Breast epithelium (tissue), 4 donors: ENCODE results near the gene NEK6. TPM values are rescaled to one million over a fixed set of nuclear protein-coding genes. Genes with fewer than 3 reads are reported as not detected.

Source experiments
- DNase-seq, 2 donors: peaks; one replicate each; pipeline ENCODE4 v3.0.0-alpha.2; 2019; ENCODE audit warnings: low spot score in 2 of 2
- H3K27ac ChIP-seq, 2 donors: fragments of 200-600 bp; sonication (generic) in 1 of 2; one replicate each; pipeline ENCODE4 v1.5.1; 2016 to 2019; ENCODE audit warnings: mild to moderate bottlenecking in 1 of 2
- H3K27me3 ChIP-seq, 2 donors: fragments of 200-600 bp; sonication (generic) in 1 of 2; one replicate each; pipeline versions ENCODE4 v1.5.1 to v1.6.0; 2017 to 2019; ENCODE audit warnings: control low read depth in 1 of 2, mild to moderate bottlenecking in 1 of 2
- H3K36me3 ChIP-seq: fragments of 200-600 bp; one replicate; pipeline ENCODE4 v1.5.1; 2019
- H3K4me1 ChIP-seq, 2 donors: fragments of 200-600 bp; sonication (generic); one replicate each; pipeline ENCODE4 v1.5.1; 2016 to 2019; ENCODE audit warnings: control low read depth in 1 of 2
- H3K4me3 ChIP-seq, 3 donors: fragments of 200-600 bp; sonication (generic); 1 replicate in 2 of 3; 2 replicates in 1 of 3; pipeline ENCODE4 v1.5.1; 2016 to 2019; ENCODE audit warnings: mild to moderate bottlenecking in 3 of 3, moderate library complexity in 2 of 3
- H3K9me3 ChIP-seq, 2 donors: fragments of 200-600 bp; sonication (generic) in 1 of 2; one replicate each; pipeline ENCODE4 v1.5.1; 2016 to 2019; ENCODE audit warnings: control low read depth in 1 of 2
- CTCF ChIP-seq, 3 donors: fragments of 450-650 bp; IDR thresholded peaks; one replicate each; pipeline ENCODE4 v1.5.1; 2016 to 2017; ENCODE audit warnings: antibody characterized with exemption in 3 of 3, mild to moderate bottlenecking in 3 of 3, moderate library complexity in 3 of 3
- POLR2A ChIP-seq: fragments of 450-650 bp; IDR thresholded peaks from one replicate; pipeline ENCODE4 v1.6.1; 2016; ENCODE audit warnings: antibody characterized with exemption, mild to moderate bottlenecking, moderate library complexity
- POLR2AphosphoS5 ChIP-seq, 3 donors: sonication (generic); formaldehyde crosslinking; IDR thresholded peaks; one replicate each; pipeline ENCODE4 v1.6.1; 2017; ENCODE audit warnings: antibody characterized with exemption in 3 of 3
- intact Hi-C: fragments of 100-400 bp; cut with DNase I; formaldehyde crosslinking; loops from one replicate; pipeline ENCODE4 v1.15.1; 2023; ENCODE audit warnings: low total_unique reads
- total RNA-seq, 3 donors: library from RNA; depleted of rRNA; stranded (reverse); fragments of >200 nt; gene quantifications; one replicate each; pipeline ENCODE4 v1.1.0, GENCODE V29; 2016

The NEK6 gene
- total RNA-seq, 3 donors from 2014 or later: 17.8 to 31.5 (median 22.2) TPM

- Histone ChIP-seq H3K27ac (no peak overlapping the region), H3K4me3 (no peak overlapping the region), H3K4me1 (no peaks in the 10 kb centered on the region), H3K9me3 (no peaks in the 10 kb centered on the region), H3K27me3 (no peaks in the 10 kb centered on the region), H3K36me3 (peaks cover 4% of the 10 kb centered on the region)
- intact Hi-C loops: no loop called here
- DNase-seq: no peak
- TF ChIP-seq CTCF (IDR thresholded peaks at IDR 0.05) (no peak), POLR2AphosphoS5 (IDR thresholded peaks at IDR 0.05) (no peak), POLR2A (no peak)
These were observed 72.4 kb downstream of the NEK6 start for GRCh38 chr9:124330011-124330697.

GRCh38 chr9:124331580-124331979, 73.8 kb downstream of the NEK6 start:
- Histone ChIP-seq H3K36me3 (peaks cover 4% of the 10 kb centered on the region), H3K4me3 (no peak overlapping the region), H3K9me3 (peaks cover 0 to 2% of the 10 kb centered on the region in 2 donors), H3K27ac (no peak overlapping the region), H3K4me1 (no peaks in the 10 kb centered on the region), H3K27me3 (no peaks in the 10 kb centered on the region)
- no peak for DNase-seq
- intact Hi-C loops: no loop called here
- TF ChIP-seq CTCF (IDR thresholded peaks at IDR 0.05) (no peak), POLR2A (no peak), POLR2AphosphoS5 (IDR thresholded peaks at IDR 0.05) (no peak)

GRCh38 chr9:124332361-124333202, 74.8 kb downstream of the NEK6 start:
- peaks cover 4 to 11% of the 10 kb centered on the region in 2 donors for H3K9me3 ChIP-seq
- no peak overlapping the region for H3K27ac ChIP-seq
- H3K36me3 ChIP-seq: peaks cover 4% of the 10 kb centered on the region
- intact Hi-C loops: no loop called here
- no peaks in the 10 kb centered on the region for H3K27me3 ChIP-seq
- H3K4me1 ChIP-seq: no peaks in the 10 kb centered on the region
- TF ChIP-seq POLR2A: no peak
- no peak for TF ChIP-seq POLR2AphosphoS5 (IDR thresholded peaks at IDR 0.05)
- no peak for TF ChIP-seq CTCF (IDR thresholded peaks at IDR 0.05)
- no peak for DNase-seq
- H3K4me3 ChIP-seq: no peak overlapping the region

GRCh38 chr9:124333203-124333579, 75.4 kb downstream of the NEK6 start:
- intact Hi-C loops: no loop called here
- Histone ChIP-seq H3K4me3 (no peak overlapping the region), H3K27ac (no peak overlapping the region), H3K9me3 (peaks cover 5 to 11% of the 10 kb centered on the region in 2 donors), H3K27me3 (no peaks in the 10 kb centered on the region), H3K4me1 (no peaks in the 10 kb centered on the region), H3K36me3 (peaks cover 4% of the 10 kb centered on the region)
- no peak for TF ChIP-seq POLR2A
- TF ChIP-seq POLR2AphosphoS5 (IDR thresholded peaks at IDR 0.05): no peak
- no peak for TF ChIP-seq CTCF (IDR thresholded peaks at IDR 0.05)
- DNase-seq: no peak
